Measurements from ENCODE around the gene LMO7.

DNA sequence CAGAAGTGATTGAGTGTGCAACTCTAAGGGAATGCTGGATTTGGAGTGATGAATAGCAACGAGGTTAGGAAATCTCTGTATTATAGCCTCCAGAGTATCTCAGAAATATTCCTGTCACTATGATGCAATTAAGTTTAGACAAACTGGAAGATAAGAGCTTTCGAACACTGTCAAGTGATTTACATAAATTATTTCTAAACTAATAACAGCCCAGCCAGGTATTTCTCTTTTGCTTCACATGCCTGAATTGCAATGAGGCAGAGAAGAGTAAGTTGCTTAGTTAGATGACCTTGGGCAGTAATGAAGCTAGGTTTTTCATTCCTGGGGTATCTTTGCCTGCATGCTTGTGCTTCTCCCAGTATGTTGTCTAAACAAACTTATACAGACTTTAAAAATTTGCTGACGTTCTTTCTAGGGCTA lies 134.5 kb downstream of the LMO7 start:
- no peak for TF ChIP-seq POLR2A (IDR thresholded peaks at IDR 0.05)
- TF ChIP-seq, protein P1, sequence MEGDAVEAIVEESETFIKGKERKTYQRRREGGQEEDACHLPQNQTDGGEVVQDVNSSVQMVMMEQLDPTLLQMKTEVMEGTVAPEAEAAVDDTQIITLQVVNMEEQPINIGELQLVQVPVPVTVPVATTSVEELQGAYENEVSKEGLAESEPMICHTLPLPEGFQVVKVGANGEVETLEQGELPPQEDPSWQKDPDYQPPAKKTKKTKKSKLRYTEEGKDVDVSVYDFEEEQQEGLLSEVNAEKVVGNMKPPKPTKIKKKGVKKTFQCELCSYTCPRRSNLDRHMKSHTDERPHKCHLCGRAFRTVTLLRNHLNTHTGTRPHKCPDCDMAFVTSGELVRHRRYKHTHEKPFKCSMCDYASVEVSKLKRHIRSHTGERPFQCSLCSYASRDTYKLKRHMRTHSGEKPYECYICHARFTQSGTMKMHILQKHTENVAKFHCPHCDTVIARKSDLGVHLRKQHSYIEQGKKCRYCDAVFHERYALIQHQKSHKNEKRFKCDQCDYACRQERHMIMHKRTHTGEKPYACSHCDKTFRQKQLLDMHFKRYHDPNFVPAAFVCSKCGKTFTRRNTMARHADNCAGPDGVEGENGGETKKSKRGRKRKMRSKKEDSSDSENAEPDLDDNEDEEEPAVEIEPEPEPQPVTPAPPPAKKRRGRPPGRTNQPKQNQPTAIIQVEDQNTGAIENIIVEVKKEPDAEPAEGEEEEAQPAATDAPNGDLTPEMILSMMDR (IDR thresholded peaks at IDR 0.05): no peak
